DMS79 (cell line): ENCODE data around the gene CAPZB.

Experiments
- DNase-seq: peaks from one replicate; lab custom pipeline; 2025; lab: John Stamatoyannopoulos, UW

Gene CAPZB

GRCh38 chr1:19346026-19346425 lies 139.3 kb downstream of the CAPZB start:
- DNase-seq, result no peak

GRCh38 chr1:19345391-19345790 lies 139.9 kb downstream of the CAPZB start:
- no peak for DNase-seq

- no peak for DNase-seq
Observed at GRCh38 chr1:19344831-19345230, 140.5 kb downstream of the CAPZB start.

- DNase-seq, result peak; percentile 14
Observed at GRCh38 chr1:19344372-19344810, 140.9 kb downstream of the CAPZB start.

- DNase-seq, result no peak
Observed at GRCh38 chr1:19343617-19344350, 141.6 kb downstream of the CAPZB start.

- no peak for DNase-seq
Observed at GRCh38 chr1:19342894-19343616, 142.3 kb downstream of the CAPZB start.

GRCh38 chr1:19342062-19342750 lies 143.1 kb downstream of the CAPZB start:
- no peak for DNase-seq

GRCh38 chr1:19341201-19342061 lies 143.9 kb downstream of the CAPZB start:
- no peak for DNase-seq

- no peak for DNase-seq
Observed at GRCh38 chr1:19340387-19340937, 144.9 kb downstream of the CAPZB start.

GRCh38 chr1:19339214-19339861 lies 146.0 kb downstream of the CAPZB start:
- no peak for DNase-seq

GRCh38 chr1:19338323-19338762 lies 147.0 kb downstream of the CAPZB start:
- no peak for DNase-seq

GRCh38 chr1:19337289-19337688 lies 148.1 kb downstream of the CAPZB start:
- DNase-seq, result no peak

- DNase-seq, result no peak
Observed at GRCh38 chr1:19336543-19336942, 148.8 kb downstream of the CAPZB start.

- no peak for DNase-seq
Observed at GRCh38 chr1:19333587-19334354, 151.6 kb downstream of the CAPZB start.

- no peak for DNase-seq
Observed at GRCh38 chr1:19332832-19333231, 152.5 kb downstream of the CAPZB start.

- no peak for DNase-seq
Observed at GRCh38 chr1:19331262-19331878, 154.0 kb downstream of the CAPZB start.

GRCh38 chr1:19330449-19331135 lies 154.7 kb downstream of the CAPZB start:
- DNase-seq, result no peak

GRCh38 chr1:19329611-19330010 lies 155.7 kb downstream of the CAPZB start:
- DNase-seq, result no peak

GRCh38 chr1:19329188-19329587 lies 156.2 kb downstream of the CAPZB start:
- no peak for DNase-seq
